Bone marrow (tissue), 2 donors: ENCODE data around the gene NR6A1.

ENCODE experiments used
- DNase-seq, 2 donors: peaks; one replicate each; lab custom pipeline; 2025; lab: John Stamatoyannopoulos, UW

Gene NR6A1

DNA sequence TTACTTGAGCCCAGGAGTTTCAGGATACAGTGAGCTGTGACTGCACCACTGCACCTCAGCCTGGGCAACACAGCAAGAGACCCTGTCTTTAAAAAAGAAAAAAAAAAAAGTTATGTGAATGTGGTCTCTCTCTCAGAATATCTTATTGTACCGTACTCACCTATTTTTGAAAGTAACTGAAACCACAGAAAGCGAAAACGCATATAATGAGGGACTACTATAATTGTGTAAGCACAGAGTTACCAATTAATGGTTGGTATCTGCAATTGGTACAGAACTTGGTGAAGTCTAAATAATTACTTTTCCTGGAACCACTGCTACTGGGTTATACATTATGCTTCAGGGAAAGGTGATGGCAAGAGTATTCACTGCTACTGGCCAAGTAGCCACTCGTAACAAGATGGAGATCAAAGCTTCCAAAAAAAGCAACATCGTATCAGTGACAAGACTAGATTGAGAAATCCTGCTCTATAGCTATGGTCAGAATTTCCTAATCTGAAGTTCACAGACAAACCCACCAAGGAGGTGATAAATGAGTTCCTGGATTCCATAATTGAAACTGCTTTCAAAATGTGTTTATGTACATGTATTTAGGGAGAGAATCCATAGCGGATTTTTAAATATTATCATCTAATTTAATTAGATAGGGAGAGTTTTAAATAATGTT, 82.7 kb downstream of the NR6A1 start:
- DNase-seq, result no peak

DNA sequence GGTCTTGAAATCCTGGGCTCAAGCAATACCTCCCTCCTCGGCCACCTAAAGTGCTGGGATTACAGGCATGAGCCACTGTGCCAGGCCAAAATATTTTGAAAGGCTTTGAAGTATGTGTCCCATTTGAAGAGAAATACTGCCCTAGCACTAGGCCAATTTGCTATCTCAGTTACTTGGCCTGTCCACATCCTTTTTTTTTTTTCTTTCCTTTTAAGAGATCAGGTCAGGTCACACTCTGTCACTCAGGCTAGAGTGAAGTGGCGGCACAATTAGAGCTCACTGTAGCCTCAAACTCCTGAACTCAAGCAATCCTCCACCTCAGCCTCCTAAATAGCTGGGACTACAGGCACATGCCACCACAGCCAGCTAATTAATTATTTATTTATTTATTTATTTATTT, 84.2 kb downstream of the NR6A1 start:
- no peak for DNase-seq

DNA sequence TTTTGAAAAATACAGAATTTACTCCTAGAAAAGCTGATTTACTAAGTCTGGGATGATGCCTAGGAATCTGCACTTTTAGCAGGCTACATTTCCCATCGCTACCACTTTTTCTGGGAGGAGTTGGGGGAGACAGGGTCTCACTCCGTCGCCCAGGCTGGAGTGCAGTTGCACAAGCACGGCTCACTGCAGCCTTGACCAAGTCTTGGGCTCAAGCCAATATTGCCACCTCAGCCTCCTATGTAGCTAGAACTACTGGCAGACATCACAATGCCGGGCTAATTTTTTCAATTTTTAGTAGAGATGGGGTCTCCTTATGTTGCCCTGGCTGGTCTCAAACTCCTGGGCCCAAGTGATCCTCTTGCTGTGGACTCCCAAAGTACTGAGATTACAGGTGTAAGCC, 85.9 kb downstream of the NR6A1 start:
- DNase-seq, result no peak

DNA sequence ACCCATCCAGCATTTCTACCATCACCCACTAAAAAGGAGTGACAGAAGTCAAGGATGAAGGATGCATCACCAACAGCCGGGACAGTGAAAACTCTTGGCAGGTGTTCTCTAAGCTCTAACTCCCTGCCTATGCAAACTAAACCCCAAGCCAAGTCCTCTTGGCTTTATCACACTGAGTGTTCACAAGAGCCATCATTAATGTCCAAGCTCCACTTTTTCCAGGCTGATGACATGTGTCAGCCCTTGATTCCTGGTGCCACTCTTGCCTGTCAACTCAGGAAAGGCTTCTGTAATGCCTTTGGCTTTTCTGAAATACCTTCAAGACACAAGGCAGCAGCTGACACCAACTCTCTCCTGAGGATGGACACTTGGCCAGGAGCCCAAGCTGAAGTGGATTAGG, 86.9 kb downstream of the NR6A1 start:
- DNase-seq, result no peak

DNA sequence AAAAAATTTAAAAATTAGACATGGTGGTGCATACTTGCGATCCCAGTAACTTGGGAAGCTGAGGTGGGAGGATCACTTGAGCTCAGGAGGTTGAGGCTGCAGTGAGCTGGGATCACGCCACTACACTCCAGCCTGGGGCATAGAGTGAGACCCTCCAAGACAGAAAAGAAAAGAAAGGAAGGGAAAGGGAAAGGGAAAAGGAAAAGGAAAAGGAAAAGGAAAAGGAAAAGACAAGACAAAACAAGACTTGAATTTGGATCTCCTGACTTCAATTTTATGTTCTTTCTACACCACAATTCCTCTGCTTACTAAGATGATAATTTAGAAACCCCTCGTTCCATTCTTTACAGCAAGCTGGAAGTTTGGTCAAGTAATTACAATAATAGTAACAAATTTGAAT, 88.1 kb downstream of the NR6A1 start:
- DNase-seq, result no peak

DNA sequence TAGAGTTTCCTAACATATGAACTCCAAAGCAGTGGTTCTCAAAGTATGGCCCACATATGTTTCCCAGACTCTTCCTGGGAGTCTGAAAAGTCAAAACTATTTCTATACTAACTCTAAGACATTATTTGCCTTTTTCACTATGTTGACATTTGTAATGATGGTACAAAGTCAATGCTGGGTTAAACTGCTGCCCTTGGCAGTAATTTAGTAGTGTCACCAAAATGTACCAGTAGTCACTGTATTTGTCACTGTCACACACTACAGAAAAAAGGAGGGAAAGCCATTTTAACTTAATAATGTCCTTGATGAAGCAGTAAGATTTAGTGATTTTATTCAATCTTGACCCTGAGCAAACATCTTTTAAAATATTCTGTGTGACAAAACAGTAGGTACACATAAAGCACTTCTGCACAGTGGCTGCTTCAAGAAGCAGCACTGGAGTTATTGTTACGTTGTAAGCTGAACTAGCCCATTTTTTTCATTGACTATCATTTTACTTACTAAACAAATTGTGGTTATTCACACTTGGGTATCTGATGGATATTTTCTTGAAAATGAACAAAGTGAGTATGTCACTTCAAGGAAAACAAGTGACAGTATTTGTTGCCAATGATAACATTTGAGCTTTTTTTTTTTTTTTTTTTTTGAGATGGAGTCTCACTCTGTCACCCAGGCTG, 90.3 kb downstream of the NR6A1 start:
- DNase-seq, result no peak

DNA sequence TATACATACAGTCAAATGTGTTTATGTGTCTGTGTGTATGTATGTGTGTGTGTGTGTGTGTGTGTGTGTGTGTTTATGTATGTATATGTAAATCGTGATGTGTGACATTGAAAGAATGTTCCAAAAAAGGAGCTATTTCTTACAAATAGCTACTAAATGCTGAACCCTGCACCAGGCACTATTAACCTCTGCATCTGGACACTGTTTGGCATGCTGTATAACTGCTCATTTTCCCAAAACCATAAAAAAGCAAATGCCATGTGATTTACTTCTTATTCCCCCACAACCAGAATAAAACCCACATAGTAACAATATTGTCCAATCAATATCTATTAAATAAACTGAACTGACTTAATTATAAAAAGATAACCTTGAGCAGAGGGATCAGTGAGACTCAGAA, 91.1 kb downstream of the NR6A1 start:
- no peak for DNase-seq

DNA sequence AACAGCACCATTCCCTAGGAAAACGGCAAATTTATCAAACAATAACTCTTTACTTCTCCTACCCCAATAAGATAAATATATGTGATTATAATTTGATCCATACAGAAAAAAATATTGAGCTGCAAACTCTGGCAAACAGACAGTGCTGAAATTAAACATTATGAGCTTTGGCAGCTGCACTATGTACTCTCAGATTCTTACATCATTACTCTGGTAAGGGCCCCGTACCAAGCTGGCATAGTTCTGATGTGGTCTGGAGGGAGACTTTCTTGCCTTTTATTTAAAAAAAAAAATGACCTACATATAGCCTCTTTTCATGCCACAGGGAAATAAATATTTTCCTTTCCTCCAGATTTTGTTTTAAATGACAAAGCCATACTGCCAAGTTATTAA, 95.0 kb downstream of the NR6A1 start:
- no peak for DNase-seq

DNA sequence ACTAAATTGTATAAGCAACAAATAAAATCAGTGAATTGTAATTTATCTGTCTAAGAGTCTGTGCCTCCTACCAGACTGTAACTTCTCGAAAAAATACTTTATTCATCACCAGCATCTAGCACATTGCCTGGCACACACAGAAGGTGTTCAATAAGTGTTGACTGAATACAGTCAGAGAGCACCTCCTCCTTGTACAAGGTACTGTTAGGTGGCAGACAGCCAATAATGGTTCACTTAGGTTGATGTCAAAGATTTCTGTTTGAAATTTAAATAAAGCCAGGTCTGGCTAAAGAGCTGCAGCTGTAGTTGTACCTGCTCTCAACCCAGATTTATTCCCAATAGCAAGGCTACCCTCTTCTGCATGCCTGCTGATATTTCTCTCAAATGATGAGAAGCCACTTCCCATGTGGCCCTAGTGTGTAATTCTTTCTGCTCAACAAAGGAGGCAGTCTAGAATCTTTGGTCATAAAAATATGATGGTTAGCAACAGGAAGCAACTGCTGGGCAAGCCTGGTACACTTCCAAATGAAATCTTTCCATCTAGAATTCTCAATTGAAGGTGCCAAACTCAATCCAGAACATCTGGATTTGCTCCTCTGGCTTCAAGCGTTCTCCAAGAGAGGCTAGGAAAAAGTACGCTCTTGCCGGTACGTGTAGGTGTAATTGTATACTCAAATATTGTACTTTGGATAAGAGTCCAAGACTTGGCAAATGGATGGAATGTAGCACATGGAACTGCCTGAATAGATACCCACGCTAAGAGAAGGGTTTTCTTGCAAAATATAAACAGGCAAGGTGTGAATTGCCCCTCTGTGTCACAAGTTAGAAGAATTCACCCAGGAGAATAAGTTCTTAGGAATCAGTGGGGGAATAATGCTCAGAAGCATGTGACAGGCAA, 95.6 kb downstream of the NR6A1 start:
- no peak for DNase-seq

DNA sequence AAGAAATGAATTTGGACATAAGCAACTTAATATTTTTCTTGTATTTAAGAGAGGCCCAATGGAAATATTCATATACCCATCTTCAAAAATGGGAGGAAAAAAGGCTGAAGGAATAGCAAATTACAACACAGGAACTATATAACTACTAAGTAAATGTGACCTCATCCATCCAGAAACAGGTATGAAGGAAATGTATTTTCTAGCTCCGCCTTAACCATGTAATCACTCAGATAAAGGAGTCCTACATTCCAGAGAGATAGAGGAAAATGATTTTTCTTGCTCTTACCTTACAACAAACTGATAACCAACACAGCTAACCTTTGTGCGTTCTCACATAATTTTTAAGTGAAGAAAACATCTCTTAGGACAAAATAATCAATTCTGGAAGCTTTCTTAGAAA, 96.5 kb downstream of the NR6A1 start:
- no peak for DNase-seq

DNA sequence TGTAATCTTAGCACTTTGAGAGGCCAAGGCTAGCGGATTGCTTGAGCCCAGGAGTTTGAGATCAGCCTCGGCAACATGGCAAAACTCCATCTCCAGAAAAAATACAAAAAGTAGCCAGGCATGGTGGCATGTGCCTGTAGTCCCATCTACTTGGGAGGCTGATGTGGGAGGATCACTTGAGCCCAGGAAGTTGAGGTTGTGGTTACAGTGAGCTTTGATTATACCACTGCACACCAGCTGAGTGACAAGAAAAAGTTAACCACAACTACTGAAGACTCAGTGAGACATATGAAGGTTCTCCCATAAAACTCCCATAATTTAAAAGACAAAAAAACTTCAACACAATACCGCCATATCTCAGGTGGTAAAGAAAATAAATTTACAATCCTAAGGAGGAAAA, 98.0 kb downstream of the NR6A1 start:
- no peak for DNase-seq

DNA sequence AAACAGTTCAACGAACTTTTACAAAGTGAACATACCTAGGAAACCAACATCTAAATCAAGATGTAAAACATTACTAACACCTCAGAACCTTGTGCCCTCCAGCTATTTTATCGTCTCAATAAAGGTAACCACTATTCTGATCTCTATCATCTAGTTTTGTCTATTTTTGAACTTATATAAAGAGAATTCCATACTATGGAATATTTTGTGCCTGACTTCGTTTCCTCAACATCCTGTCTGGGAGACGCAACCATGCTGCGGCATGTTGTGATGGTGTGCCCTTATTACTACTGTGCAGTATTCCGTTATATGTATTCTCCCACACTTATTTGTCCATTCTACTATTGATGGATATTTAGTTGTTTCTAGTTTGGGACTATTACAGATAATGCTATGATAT, 99.2 kb downstream of the NR6A1 start:
- no peak for DNase-seq

DNA sequence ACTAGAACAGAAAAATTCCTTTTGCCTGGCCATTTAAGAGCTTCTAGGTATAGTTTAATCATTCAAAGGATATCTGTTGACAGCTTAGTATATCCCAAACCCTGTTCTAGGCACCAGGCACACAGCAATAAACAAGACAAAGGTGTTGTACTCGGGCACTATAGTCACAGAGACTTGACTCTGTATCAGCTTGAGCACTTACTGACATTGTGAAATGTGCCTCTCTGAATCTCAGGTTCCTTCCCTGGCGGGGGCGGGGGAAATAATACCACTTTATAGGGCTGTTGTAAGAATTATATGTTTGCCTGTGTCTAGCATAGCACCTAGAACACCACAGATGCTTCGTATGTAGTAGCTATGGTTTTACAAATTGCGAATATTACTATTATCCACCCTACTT, 104.5 kb downstream of the NR6A1 start:
- DNase-seq, result no peak

DNA sequence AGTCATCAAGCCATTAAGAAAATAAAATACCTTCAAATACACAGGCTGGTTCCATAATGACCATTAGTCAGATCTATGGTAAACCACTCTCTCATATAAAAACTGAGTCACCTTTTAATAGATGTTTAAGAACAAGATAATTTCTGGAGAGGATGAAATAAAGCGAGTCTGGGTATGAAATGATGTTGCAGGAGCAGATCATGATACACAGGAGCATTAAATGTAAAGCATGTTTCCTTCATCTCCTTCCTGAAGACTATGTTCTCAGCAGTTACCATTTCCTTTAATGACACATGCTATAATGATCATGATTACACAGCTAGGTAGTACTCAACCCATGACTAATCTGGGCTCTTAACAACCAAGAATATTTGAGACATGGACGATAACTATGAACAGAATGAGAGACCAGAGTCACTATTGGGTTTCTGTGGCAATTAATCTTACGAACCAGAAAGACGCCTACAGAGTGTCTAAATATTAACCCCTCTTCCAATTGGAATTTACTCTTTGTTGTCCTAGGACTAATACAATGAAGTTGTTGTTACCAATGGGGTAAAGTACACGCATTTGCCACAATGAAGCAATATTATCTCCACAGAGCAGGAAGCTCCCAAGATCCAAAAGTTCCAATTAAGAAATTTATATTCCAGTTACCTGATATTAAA, 105.6 kb downstream of the NR6A1 start:
- no peak for DNase-seq

DNA sequence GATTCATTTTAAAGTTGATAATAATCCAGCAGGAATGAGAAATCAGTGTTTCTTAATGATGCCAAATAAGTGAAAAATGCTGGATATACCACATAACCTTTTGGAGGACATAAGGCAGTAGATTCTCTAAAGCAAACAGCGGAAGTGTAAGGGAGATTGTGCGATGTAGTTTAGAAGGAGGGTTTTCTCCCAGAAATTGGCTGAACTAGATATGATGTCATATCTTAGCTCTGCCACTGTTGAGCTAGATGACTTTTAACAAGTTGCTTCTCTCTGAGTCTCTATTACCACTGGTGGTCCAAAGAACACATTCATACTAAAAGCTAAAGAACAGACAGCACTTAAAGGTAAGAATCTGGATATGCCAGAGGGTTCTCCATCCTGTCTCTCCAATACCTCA, 107.0 kb downstream of the NR6A1 start:
- DNase-seq, result no peak

DNA sequence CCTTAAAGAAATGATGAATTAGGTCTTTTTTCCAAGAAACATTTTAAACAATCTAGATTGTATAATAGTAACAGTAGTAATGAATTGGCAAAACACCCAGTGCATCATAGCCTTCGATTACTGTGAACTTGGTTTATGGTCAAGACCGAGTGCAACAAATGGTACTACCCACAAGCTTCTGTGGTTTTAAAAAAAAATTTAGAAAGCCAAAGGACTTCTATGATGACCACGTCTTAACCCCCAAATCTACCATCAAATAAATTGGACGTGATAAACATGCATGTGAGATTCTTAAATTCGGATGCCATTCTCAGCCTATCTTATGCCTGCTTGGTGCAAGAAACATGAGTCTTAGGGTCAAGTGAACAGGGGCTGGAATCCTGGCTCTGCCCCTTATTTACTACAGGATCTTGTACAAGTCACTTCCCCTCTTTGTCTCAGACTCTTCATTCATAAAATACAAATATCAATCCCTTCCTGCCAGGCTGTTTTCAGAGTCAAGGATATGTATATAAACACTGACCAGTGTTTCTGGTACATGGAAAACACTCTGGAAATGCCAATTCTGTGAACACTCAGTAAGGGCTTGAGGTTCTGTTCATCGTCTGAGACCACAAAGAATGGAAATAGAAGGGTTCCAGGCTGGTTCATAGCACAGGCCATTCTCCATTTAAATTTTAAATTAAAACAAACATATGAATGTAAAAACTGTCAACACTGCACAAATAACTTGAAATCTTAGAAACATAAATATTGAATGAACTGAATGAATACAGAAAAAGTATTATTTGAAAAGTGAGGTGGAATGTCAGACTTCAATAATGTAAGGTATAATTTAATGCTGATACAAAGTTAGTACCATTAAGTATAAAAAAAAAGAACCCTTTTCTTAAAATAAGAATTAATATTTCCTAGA, 107.8 kb downstream of the NR6A1 start:
- DNase-seq, result no peak

DNA sequence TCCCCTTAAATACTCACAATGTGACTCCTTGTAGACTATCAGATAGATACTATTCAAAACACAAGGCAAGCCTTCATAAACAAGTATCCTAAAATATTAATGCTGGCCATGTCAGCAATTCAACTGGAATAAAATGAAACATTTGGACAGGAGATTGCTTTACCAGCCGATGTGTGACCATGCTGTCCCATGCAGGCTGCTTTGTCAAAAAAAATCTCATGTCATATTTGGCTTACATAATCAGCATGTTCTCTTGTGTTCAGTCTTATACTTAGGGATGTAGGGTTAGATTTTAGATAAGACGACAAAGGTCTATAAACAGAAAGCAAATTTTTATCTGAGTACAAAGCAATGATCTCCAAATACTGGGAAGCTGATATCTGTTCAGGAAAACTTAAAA, 108.5 kb downstream of the NR6A1 start:
- no peak for DNase-seq

DNA sequence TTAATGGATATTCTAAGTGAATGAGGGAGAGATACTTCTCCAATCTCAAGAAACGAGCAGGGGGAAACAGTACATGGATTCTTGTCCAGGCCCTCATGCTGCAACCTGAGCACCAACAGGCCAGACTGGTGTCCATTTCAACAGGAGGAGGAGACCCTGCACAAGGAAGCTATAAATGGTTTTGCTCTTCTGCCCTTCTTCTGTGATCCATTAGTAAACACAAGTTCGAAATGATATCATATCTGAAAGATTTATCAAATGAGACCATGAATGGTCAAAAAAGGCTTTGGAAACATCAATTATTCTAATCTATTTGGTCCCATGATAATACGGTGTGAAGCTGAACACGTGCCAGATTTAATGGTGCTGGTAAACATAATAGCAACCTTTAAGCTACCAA, 109.8 kb downstream of the NR6A1 start:
- DNase-seq, result no peak

DNA sequence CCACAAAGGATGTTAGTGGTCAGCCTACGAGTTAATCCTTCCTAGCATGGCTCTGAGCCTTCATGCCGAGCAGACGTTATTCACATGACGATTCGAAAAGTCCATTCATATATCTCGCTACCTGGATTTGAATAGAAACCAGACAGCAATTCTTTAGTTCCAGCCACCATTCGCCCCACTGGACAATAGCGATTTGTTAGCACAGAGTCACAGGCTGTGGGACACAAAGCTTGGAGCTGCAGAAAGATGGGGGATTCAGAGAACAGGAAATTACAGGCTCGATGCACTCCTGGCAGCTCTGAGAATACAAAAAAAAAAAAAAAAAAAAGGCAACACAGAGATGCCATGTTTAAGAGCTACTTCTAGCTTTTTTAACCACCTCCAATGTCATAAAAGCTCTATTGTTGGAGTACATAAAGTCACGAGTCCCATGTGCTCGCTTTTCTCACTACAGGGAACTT, 110.7 kb downstream of the NR6A1 start:
- DNase-seq, result peak; percentile 5 to 29

DNA sequence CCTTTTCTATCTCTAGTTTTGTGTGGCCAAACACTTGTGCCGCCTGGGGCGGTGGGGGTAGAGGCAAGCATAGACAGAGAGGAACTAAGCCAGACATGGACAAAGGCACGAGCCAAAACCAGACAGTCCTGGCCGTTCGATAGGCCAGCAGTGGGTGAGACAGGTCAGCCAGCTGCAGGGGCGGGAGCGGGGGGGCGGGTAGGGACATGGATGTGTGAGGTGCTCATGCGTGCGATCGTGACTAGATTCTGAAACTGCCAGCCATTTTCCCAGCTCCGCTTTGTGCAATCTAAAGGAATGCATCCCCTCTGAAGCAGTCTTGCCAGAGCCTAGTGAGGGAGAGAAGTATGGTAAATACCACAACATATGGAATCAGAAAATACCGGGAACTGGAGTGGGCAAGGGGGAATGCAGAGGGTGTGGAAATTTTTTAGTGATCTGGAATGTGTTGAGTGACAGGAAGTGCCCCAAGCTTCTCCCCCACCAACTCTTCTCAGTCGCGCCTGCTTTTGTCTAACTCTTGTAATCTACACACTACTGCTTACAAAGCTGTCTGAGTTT, 111.9 kb downstream of the NR6A1 start:
- DNase-seq, result peak; percentile 41 to 70
